ENCODE measurements around the gene CRISP2.

The CRISP2 gene

GRCh38 chr6:49653942-49654341, 59.4 kb downstream of the CRISP2 start:
- DNase-seq (ENCODE audit: low read depth) = no peak

GRCh38 chr6:49653438-49653837, 59.9 kb downstream of the CRISP2 start:
- no peak for DNase-seq (ENCODE audit: low read depth)

- DNase-seq (ENCODE audit: low read depth) = no peak
Measured at GRCh38 chr6:49651239-49651638, 62.1 kb downstream of the CRISP2 start.

- DNase-seq (ENCODE audit: low read depth) = no peak
Measured at GRCh38 chr6:49649988-49650387, 63.4 kb downstream of the CRISP2 start.

- DNase-seq (ENCODE audit: low read depth) = no peak
Measured at GRCh38 chr6:49648036-49648435, 65.3 kb downstream of the CRISP2 start.

- no peak for DNase-seq (ENCODE audit: low read depth)
Measured at GRCh38 chr6:49647476-49647875, 65.9 kb downstream of the CRISP2 start.

GRCh38 chr6:49646942-49647341, 66.4 kb downstream of the CRISP2 start:
- DNase-seq (ENCODE audit: low read depth) = no peak

GRCh38 chr6:49646130-49646824, 67.1 kb downstream of the CRISP2 start:
- DNase-seq (ENCODE audit: low read depth) = no peak

- DNase-seq (ENCODE audit: low read depth) = no peak
Measured at GRCh38 chr6:49645139-49645538, 68.2 kb downstream of the CRISP2 start.
